ENCODE data around the gene SCML2. TPM values are rescaled to one million over a fixed set of nuclear protein-coding genes. Genes with fewer than 3 reads are reported as not detected.

SCML2 gene
- total and polyA plus RNA-seq, 10 of the 15 experiments (the other 5 are each of a cell fraction or from before 2014, with no cell fraction given) = 1.5 to 4.4 (median 2.6) TPM

- H4K20me1 ChIP-seq (ENCODE audit: control insufficient read depth, insufficient read depth) = no peaks in the 10 kb centered on the region
- no peak for ATAC-seq
- intact Hi-C loops (cut with micrococcal nuclease; ENCODE audit: unreplicated experiment) = loop anchor here (10.0 kb wide), 1 partner anchor 259 kb away; no protein-coding TSS in a partner anchor
- no peak overlapping the region for H3K27ac ChIP-seq (ENCODE audit: control insufficient read depth, insufficient read depth)
- H3K36me3 ChIP-seq (ENCODE audit: control insufficient read depth in 2 of 2, insufficient read depth in 2 of 2, low read length in 1 of 2) = no peaks in the 10 kb centered on the region
- BruUV-seq (replicated peaks) = no TSS peak
- ChIA-PET SMC1A (ENCODE audit: uncharacterized antibody, unreplicated experiment) (interaction anchor here (0.6 kb wide), 1 partner anchor 24 kb away, joined by 3 read pairs; no protein-coding TSS in a partner anchor), RAD21 (ENCODE audit: unreplicated experiment) (no interaction called here), POLR2A (no interaction called here), CTCF (no interaction called here)
- H3K9ac ChIP-seq (ENCODE audit: control insufficient read depth, insufficient read depth, low read length) = no peak overlapping the region
- FAIRE-seq = no peak
- TF ChIP-seq TARDBP (IDR thresholded peaks at IDR 0.05; ENCODE audit: borderline replicate concordance) = no peak
- no peak overlapping the region for H3K4me3 ChIP-seq
- no peaks in the 10 kb centered on the region for H3K27me3 ChIP-seq (replicated peaks in 1 of 2; ENCODE audit: control insufficient read depth in 2 of 2, insufficient read depth in 2 of 2, low read length in 1 of 2)
- no peaks in the 10 kb centered on the region for H3K4me1 ChIP-seq (ENCODE audit: control insufficient read depth, insufficient read depth, low read length)
- H3K4me2 ChIP-seq (ENCODE audit: control insufficient read depth, insufficient read depth) = no peak overlapping the region
- H2AFZ ChIP-seq (ENCODE audit: control insufficient read depth, low read depth, low read length) = no peak overlapping the region
- H3K79me2 ChIP-seq (ENCODE audit: control insufficient read depth, insufficient read depth, low read length) = no peaks in the 10 kb centered on the region
- 49% methylated on average over 5 of the region's 5 CpGs for WGBS (ENCODE audit: insufficient coverage, insufficient replicate concordance, low lambda C conversion rate, missing lambda C conversion rate)
- H3K9me3 ChIP-seq (replicated peaks; ENCODE audit: control insufficient read depth, insufficient read depth, low read length) = no peaks in the 10 kb centered on the region
- DNase-seq (ENCODE audit: low read depth, low spot score) = no peak
- in situ Hi-C loops (cut with MboI) = no loop called here
Observed at GRCh38 chrX:18203631-18204030, 150.9 kb downstream of the SCML2 start.

- CTCF ChIA-PET = no interaction called here
- no peak overlapping the region for H2AFZ ChIP-seq (ENCODE audit: control insufficient read depth, low read depth, low read length)
- H3K4me3 ChIP-seq = no peak overlapping the region
- no peaks in the 10 kb centered on the region for H3K27me3 ChIP-seq (replicated peaks in 1 of 2; ENCODE audit: control insufficient read depth in 2 of 2, insufficient read depth in 2 of 2, low read length in 1 of 2)
- H3K27ac ChIP-seq (ENCODE audit: control insufficient read depth, insufficient read depth) = no peak overlapping the region
- H3K9me3 ChIP-seq (replicated peaks; ENCODE audit: control insufficient read depth, insufficient read depth, low read length) = no peaks in the 10 kb centered on the region
- 0% methylated on average over 1 of the region's 1 CpG for WGBS (ENCODE audit: insufficient coverage, insufficient replicate concordance, low lambda C conversion rate, missing lambda C conversion rate)
- intact Hi-C loops (cut with micrococcal nuclease; ENCODE audit: unreplicated experiment) (no loop called here), in situ Hi-C loops (cut with MboI) (no loop called here)
- no peak for TF ChIP-seq E2F8 (IDR thresholded peaks at IDR 0.05; ENCODE audit: low read depth, partially characterized antibody)
- no peak for TF ChIP-seq DPF2 (IDR thresholded peaks at IDR 0.05)
- TF ChIP-seq CEBPZ (IDR thresholded peaks at IDR 0.05; ENCODE audit: low read depth, low read length) = no peak
- no peak for TF ChIP-seq IRF4 (IDR thresholded peaks at IDR 0.05; ENCODE audit: low read depth, low read length)
- no peak for TF ChIP-seq ZBED1 (IDR thresholded peaks at IDR 0.05; ENCODE audit: borderline replicate concordance)
- TF ChIP-seq YBX1 (IDR thresholded peaks at IDR 0.05) = no peak
- TF ChIP-seq POLR2AphosphoS5 (IDR thresholded peaks at IDR 0.05; ENCODE audit: low read length) = no peak
- TF ChIP-seq CHD1 (IDR thresholded peaks at IDR 0.05; ENCODE audit: low read depth, low read length) = no peak
- TF ChIP-seq, protein P1, sequence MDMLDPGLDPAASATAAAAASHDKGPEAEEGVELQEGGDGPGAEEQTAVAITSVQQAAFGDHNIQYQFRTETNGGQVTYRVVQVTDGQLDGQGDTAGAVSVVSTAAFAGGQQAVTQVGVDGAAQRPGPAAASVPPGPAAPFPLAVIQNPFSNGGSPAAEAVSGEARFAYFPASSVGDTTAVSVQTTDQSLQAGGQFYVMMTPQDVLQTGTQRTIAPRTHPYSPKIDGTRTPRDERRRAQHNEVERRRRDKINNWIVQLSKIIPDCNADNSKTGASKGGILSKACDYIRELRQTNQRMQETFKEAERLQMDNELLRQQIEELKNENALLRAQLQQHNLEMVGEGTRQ (IDR thresholded peaks at IDR 0.05; ENCODE audit: borderline replicate concordance, low read depth, low read length) = no peak
- TF ChIP-seq, protein P2, sequence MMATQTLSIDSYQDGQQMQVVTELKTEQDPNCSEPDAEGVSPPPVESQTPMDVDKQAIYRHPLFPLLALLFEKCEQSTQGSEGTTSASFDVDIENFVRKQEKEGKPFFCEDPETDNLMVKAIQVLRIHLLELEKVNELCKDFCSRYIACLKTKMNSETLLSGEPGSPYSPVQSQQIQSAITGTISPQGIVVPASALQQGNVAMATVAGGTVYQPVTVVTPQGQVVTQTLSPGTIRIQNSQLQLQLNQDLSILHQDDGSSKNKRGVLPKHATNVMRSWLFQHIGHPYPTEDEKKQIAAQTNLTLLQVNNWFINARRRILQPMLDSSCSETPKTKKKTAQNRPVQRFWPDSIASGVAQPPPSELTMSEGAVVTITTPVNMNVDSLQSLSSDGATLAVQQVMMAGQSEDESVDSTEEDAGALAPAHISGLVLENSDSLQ (IDR thresholded peaks at IDR 0.05) = no peak
- RAD21 ChIA-PET (ENCODE audit: unreplicated experiment) = no interaction called here
- H4K20me1 ChIP-seq (ENCODE audit: control insufficient read depth, insufficient read depth) = no peaks in the 10 kb centered on the region
- ATAC-seq (no peak), FAIRE-seq (no peak), DNase-seq (ENCODE audit: low read depth, low spot score) (no peak)
- no peak overlapping the region for H3K4me2 ChIP-seq (ENCODE audit: control insufficient read depth, insufficient read depth)
- POLR2A ChIA-PET = no interaction called here
- SMC1A ChIA-PET (ENCODE audit: uncharacterized antibody, unreplicated experiment) = interaction anchor here (0.7 kb wide), 1 partner anchor 1994 kb away, joined by 3 read pairs; no protein-coding TSS in a partner anchor
- H3K36me3 ChIP-seq (ENCODE audit: control insufficient read depth in 2 of 2, insufficient read depth in 2 of 2, low read length in 1 of 2) = no peaks in the 10 kb centered on the region
- H3K9ac ChIP-seq (ENCODE audit: control insufficient read depth, insufficient read depth, low read length) = no peak overlapping the region
- H3K79me2 ChIP-seq (ENCODE audit: control insufficient read depth, insufficient read depth, low read length) = no peaks in the 10 kb centered on the region
- no TSS peak for BruUV-seq (replicated peaks)
- H3K4me1 ChIP-seq (ENCODE audit: control insufficient read depth, insufficient read depth, low read length) = no peaks in the 10 kb centered on the region
Observed at GRCh38 chrX:18194688-18195087, 159.8 kb downstream of the SCML2 start.
